ENCODE results near the gene YPEL4.

DNA sequence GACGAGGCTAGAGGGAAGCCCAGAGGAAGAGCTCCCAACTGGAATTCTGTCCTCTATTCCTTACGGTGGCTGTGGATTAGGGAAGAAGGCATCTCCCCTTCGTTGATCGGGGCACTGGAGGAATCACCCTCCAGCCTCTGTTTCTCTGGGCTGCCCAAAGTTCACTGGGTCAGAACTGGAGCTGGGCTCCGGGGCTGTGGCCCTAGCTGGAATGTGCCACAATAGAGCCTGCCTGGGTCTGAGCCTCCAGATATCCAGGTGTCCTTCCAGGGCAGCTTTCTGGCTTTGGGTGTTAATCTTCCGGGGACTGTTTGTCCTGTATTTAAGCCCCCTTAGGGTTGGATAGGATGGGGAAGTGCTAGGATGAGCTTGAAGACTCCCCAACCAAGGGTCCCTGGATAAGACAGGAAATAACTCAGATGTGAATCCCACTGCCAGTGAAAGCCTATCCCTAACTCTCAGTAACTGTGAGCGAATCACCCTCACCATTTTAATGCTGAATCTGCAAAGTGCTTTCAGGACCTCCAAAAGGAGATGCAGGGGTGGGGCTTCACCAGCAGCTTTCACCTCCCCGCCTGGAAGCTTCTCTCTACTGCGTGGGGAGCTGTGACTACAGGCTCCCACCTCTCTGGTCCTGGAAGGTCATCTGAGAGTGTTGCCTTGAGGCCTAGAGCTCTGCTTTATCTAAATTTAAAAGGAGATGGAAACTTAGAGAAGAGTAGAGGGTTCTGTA is 9.5 kb downstream of the YPEL4 start:
- TF ChIP-seq, protein P1, sequence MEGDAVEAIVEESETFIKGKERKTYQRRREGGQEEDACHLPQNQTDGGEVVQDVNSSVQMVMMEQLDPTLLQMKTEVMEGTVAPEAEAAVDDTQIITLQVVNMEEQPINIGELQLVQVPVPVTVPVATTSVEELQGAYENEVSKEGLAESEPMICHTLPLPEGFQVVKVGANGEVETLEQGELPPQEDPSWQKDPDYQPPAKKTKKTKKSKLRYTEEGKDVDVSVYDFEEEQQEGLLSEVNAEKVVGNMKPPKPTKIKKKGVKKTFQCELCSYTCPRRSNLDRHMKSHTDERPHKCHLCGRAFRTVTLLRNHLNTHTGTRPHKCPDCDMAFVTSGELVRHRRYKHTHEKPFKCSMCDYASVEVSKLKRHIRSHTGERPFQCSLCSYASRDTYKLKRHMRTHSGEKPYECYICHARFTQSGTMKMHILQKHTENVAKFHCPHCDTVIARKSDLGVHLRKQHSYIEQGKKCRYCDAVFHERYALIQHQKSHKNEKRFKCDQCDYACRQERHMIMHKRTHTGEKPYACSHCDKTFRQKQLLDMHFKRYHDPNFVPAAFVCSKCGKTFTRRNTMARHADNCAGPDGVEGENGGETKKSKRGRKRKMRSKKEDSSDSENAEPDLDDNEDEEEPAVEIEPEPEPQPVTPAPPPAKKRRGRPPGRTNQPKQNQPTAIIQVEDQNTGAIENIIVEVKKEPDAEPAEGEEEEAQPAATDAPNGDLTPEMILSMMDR (IDR thresholded peaks at IDR 0.05): no peak
- no peak for TF ChIP-seq POLR2A (IDR thresholded peaks at IDR 0.05)
